ENCODE results near the gene TOR3A.

DNA sequence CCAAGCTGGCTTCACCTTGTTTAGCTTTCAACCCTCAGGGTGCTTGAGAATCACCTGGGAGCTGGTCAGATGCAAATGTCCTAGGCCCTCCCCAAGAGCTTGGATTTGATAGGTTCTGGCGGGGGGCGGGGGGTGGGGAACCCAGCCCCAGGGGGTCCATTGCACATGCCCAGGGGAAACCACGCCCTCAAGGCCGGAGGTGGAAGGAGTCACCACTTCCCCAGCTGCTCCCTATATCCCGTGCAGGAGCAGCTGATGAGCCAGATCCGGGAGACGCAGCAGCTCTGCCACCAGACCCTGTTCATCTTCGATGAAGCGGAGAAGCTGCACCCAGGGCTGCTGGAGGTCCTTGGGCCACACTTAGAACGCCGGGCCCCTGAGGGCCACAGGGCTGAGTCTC, 5.8 kb downstream of the TOR3A start:
- TF ChIP-seq, protein P1, sequence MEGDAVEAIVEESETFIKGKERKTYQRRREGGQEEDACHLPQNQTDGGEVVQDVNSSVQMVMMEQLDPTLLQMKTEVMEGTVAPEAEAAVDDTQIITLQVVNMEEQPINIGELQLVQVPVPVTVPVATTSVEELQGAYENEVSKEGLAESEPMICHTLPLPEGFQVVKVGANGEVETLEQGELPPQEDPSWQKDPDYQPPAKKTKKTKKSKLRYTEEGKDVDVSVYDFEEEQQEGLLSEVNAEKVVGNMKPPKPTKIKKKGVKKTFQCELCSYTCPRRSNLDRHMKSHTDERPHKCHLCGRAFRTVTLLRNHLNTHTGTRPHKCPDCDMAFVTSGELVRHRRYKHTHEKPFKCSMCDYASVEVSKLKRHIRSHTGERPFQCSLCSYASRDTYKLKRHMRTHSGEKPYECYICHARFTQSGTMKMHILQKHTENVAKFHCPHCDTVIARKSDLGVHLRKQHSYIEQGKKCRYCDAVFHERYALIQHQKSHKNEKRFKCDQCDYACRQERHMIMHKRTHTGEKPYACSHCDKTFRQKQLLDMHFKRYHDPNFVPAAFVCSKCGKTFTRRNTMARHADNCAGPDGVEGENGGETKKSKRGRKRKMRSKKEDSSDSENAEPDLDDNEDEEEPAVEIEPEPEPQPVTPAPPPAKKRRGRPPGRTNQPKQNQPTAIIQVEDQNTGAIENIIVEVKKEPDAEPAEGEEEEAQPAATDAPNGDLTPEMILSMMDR (IDR thresholded peaks at IDR 0.05), result no peak
- TF ChIP-seq EZH2 (IDR thresholded peaks at IDR 0.05; ENCODE audit: borderline replicate concordance, insufficient read depth, low read depth, low read length, poor library complexity, severe bottlenecking), result no peak

All from B cell (primary cell).